Measurements from ENCODE around the gene CD6.

The CD6 gene

GRCh38 chr11:61010466-61011228 lies 39.2 kb downstream of the CD6 start:
- DNase-seq (ENCODE audit: low read depth), result no peak

GRCh38 chr11:61011229-61011870 lies 39.9 kb downstream of the CD6 start:
- no peak for DNase-seq (ENCODE audit: low read depth)

- no peak for DNase-seq (ENCODE audit: low read depth)
These were observed 40.7 kb downstream of the CD6 start for GRCh38 chr11:61011950-61012736.

GRCh38 chr11:61012737-61013215 lies 41.3 kb downstream of the CD6 start:
- no peak for DNase-seq (ENCODE audit: low read depth)

GRCh38 chr11:61018059-61018458 lies 46.6 kb downstream of the CD6 start:
- DNase-seq (ENCODE audit: low read depth), result no peak

GRCh38 chr11:61019037-61019831 lies 47.8 kb downstream of the CD6 start:
- no peak for DNase-seq (ENCODE audit: low read depth)

GRCh38 chr11:61019832-61020405 lies 48.4 kb downstream of the CD6 start:
- DNase-seq (ENCODE audit: low read depth), result no peak

GRCh38 chr11:61020551-61021235 lies 49.2 kb downstream of the CD6 start:
- no peak for DNase-seq (ENCODE audit: low read depth)

GRCh38 chr11:61021661-61022212 lies 50.3 kb downstream of the CD6 start:
- DNase-seq (ENCODE audit: low read depth), result no peak

GRCh38 chr11:61022311-61023085 lies 51.0 kb downstream of the CD6 start:
- no peak for DNase-seq (ENCODE audit: low read depth)

GRCh38 chr11:61023086-61023965 lies 51.8 kb downstream of the CD6 start:
- no peak for DNase-seq (ENCODE audit: low read depth)

- DNase-seq (ENCODE audit: low read depth), result no peak
These were observed 52.5 kb downstream of the CD6 start for GRCh38 chr11:61023966-61024295.

GRCh38 chr11:61024938-61025820 lies 53.7 kb downstream of the CD6 start:
- no peak for DNase-seq (ENCODE audit: low read depth)

- no peak for DNase-seq (ENCODE audit: low read depth)
These were observed 54.3 kb downstream of the CD6 start for GRCh38 chr11:61025821-61026120.

- no peak for DNase-seq (ENCODE audit: low read depth)
These were observed 54.9 kb downstream of the CD6 start for GRCh38 chr11:61026121-61027031.

- no peak for DNase-seq (ENCODE audit: low read depth)
These were observed 55.8 kb downstream of the CD6 start for GRCh38 chr11:61027141-61027840.
